GM12878 (cell line): ENCODE results near the gene GPR155.

ENCODE experiments used
- ATF3 ChIP-seq: IDR thresholded peaks from 2 replicates; pipeline ENCODE4 v1.6.1; 2011; ENCODE audit warnings: low read depth, mild to moderate bottlenecking, low read length, moderate library complexity, borderline replicate concordance; ENCODE audit errors: extremely low read depth
- CHD1 ChIP-seq: IDR thresholded peaks from 2 replicates; pipeline ENCODE4 v1.6.1; 2012; ENCODE audit warnings: low read depth, low read length, improper control_type of control experiment
- CTCF ChIP-seq, 3 experiments: IDR thresholded peaks in 2 of 3; conservative IDR thresholded peaks in 1 of 3; 2 replicates each; pipeline ENCODE4 v1.5.1; 2011; ENCODE audit warnings: low read depth in 3 of 3, low read length in 3 of 3, mild to moderate bottlenecking in 3 of 3, control low read depth in 2 of 3, moderate library complexity in 2 of 3, inconsistent platforms in 1 of 3, mixed read lengths in 1 of 3; ENCODE audit not compliant: control insufficient read depth in 2 of 3, insufficient read depth in 1 of 3; ENCODE audit errors: extremely low read depth in 1 of 3
- GABPA ChIP-seq: IDR thresholded peaks from 2 replicates; pipeline ENCODE4 v1.6.1; 2014; ENCODE audit warnings: antibody characterized with exemption, low read depth, mild to moderate bottlenecking, inconsistent platforms
- MTA3 ChIP-seq: IDR thresholded peaks from 2 replicates; pipeline ENCODE4 v1.6.1; 2012; ENCODE audit warnings: low read length, inconsistent platforms, borderline replicate concordance
- NFIC ChIP-seq: IDR thresholded peaks from 2 replicates; pipeline ENCODE4 v1.6.1; 2012; ENCODE audit warnings: low read depth, mild to moderate bottlenecking, inconsistent platforms, low read length, moderate library complexity
- NR2F1 ChIP-seq: fragments of 450-650 bp; conservative IDR thresholded peaks from 2 replicates; pipeline ENCODE4 v1.6.1; 2017; ENCODE audit warnings: mild to moderate bottlenecking
- POLR2A ChIP-seq: IDR thresholded peaks from 2 replicates; pipeline ENCODE4 v1.6.1; 2011; ENCODE audit warnings: low read depth, mild to moderate bottlenecking, low read length
- POLR2AphosphoS5 ChIP-seq: IDR thresholded peaks from 2 replicates; pipeline ENCODE4 v1.6.1; 2011; ENCODE audit warnings: mild to moderate bottlenecking, low read length, inconsistent platforms
- RAD21 ChIP-seq: IDR thresholded peaks from 2 replicates; pipeline ENCODE4 v1.6.1; 2011; ENCODE audit warnings: mild to moderate bottlenecking, low read depth, low read length, moderate library complexity; ENCODE audit not compliant: insufficient read depth
- SMC3 ChIP-seq: IDR thresholded peaks from 2 replicates; pipeline ENCODE4 v1.6.1; 2011; ENCODE audit warnings: low read length, improper control_type of control experiment, borderline replicate concordance
- USF2 ChIP-seq: IDR thresholded peaks from 2 replicates; pipeline ENCODE4 v1.6.1; 2011; ENCODE audit warnings: low read depth, low read length, improper control_type of control experiment, borderline replicate concordance
- TF ChIP-seq, protein P1 (sequence below): IDR thresholded peaks from 2 replicates; pipeline ENCODE4 v1.6.1; 2011; ENCODE audit warnings: borderline replicate concordance, low read depth, mild to moderate bottlenecking, moderate library complexity, low read length; ENCODE audit not compliant: insufficient read depth, poor library complexity, severe bottlenecking
- TF ChIP-seq, protein P2 (sequence below): fragments of 450-650 bp; IDR thresholded peaks from 2 replicates; pipeline ENCODE4 v1.6.1; 2017; ENCODE audit warnings: mild to moderate bottlenecking, moderate library complexity

DNA sequence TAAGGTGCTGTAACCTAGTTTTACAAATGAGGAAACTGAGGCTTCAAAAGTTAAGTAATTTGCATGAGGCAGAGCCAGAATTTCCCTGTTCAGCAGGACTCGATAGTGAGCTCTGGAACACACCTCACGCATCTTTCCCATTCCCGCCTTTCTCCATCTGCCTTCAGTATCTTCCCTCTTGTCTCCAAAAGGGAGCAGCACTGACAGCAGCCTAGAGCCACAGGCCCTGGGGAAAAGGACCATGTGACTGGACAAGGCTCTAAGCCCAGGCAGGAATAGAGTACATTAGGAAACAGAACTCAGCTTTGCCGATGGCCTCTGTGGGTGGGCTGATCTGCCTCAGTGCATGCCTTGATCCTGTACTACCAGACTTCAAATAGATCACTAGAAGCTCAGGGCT, 21.5 kb downstream of the GPR155 start:
- TF ChIP-seq POLR2A, result no peak
- no peak for TF ChIP-seq CTCF (IDR thresholded peaks at IDR 0.05 in 2 of 3, conservative IDR thresholded peaks at IDR 0.05 in 1 of 3; ENCODE audit: control insufficient read depth in 2 of 3, extremely low read depth in 1 of 3, insufficient read depth in 1 of 3, low read depth in 3 of 3, low read length in 3 of 3)
- no peak for TF ChIP-seq CHD1
- no peak for TF ChIP-seq POLR2AphosphoS5
- no peak for TF ChIP-seq USF2
- TF ChIP-seq MTA3, result no peak
- no peak for TF ChIP-seq RAD21
- TF ChIP-seq GABPA, result no peak
- TF ChIP-seq ATF3, result no peak
- TF ChIP-seq, protein P1, sequence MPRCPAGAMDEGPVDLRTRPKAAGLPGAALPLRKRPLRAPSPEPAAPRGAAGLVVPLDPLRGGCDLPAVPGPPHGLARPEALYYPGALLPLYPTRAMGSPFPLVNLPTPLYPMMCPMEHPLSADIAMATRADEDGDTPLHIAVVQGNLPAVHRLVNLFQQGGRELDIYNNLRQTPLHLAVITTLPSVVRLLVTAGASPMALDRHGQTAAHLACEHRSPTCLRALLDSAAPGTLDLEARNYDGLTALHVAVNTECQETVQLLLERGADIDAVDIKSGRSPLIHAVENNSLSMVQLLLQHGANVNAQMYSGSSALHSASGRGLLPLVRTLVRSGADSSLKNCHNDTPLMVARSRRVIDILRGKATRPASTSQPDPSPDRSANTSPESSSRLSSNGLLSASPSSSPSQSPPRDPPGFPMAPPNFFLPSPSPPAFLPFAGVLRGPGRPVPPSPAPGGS, result no peak
- no peak for TF ChIP-seq SMC3
- TF ChIP-seq, protein P2, sequence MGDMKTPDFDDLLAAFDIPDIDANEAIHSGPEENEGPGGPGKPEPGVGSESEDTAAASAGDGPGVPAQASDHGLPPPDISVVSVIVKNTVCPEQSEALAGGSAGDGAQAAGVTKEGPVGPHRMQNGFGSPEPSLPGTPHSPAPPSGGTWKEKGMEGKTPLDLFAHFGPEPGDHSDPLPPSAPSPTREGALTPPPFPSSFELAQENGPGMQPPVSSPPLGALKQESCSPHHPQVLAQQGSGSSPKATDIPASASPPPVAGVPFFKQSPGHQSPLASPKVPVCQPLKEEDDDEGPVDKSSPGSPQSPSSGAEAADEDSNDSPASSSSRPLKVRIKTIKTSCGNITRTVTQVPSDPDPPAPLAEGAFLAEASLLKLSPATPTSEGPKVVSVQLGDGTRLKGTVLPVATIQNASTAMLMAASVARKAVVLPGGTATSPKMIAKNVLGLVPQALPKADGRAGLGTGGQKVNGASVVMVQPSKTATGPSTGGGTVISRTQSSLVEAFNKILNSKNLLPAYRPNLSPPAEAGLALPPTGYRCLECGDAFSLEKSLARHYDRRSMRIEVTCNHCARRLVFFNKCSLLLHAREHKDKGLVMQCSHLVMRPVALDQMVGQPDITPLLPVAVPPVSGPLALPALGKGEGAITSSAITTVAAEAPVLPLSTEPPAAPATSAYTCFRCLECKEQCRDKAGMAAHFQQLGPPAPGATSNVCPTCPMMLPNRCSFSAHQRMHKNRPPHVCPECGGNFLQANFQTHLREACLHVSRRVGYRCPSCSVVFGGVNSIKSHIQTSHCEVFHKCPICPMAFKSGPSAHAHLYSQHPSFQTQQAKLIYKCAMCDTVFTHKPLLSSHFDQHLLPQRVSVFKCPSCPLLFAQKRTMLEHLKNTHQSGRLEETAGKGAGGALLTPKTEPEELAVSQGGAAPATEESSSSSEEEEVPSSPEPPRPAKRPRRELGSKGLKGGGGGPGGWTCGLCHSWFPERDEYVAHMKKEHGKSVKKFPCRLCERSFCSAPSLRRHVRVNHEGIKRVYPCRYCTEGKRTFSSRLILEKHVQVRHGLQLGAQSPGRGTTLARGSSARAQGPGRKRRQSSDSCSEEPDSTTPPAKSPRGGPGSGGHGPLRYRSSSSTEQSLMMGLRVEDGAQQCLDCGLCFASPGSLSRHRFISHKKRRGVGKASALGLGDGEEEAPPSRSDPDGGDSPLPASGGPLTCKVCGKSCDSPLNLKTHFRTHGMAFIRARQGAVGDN, result no peak
- no peak for TF ChIP-seq NR2F1
- TF ChIP-seq NFIC, result no peak
